Glutamatergic neuron (in vitro differentiated cells): ENCODE data around the gene HEXIM1. TPM values are rescaled to one million over a fixed set of nuclear protein-coding genes. Genes with fewer than 3 reads are reported as not detected.

ENCODE experiments used
- DNase-seq: peaks from one replicate; pipeline ENCODE4 v3.0.0; 2022
- H3K27ac Mint-ChIP-seq: one replicate; pipeline ENCODE4 v1.8.0; 2020; ENCODE audit warnings: mild to moderate bottlenecking, mixed read lengths, inconsistent platforms; ENCODE audit not compliant: unreplicated experiment
- H3K27me3 Mint-ChIP-seq: one replicate; pipeline ENCODE4 v1.8.0; 2020; ENCODE audit warnings: mild to moderate bottlenecking, moderate library complexity, mixed read lengths, inconsistent platforms; ENCODE audit not compliant: unreplicated experiment
- H3K36me3 Mint-ChIP-seq: one replicate; pipeline ENCODE4 v1.8.0; 2020; ENCODE audit warnings: mild to moderate bottlenecking, mixed read lengths, inconsistent platforms; ENCODE audit not compliant: unreplicated experiment
- H3K4me1 Mint-ChIP-seq: one replicate; pipeline ENCODE4 v1.8.0; 2020; ENCODE audit warnings: mild to moderate bottlenecking, low read depth, mixed read lengths, inconsistent platforms; ENCODE audit not compliant: unreplicated experiment
- H3K4me3 Mint-ChIP-seq: one replicate; pipeline ENCODE4 v1.8.0; 2020; ENCODE audit warnings: mild to moderate bottlenecking, mixed read lengths, inconsistent platforms; ENCODE audit not compliant: unreplicated experiment
- H3K9me3 Mint-ChIP-seq: one replicate; pipeline ENCODE4 v1.8.0; 2020; ENCODE audit warnings: mild to moderate bottlenecking, moderate library complexity, mixed read lengths, inconsistent platforms; ENCODE audit not compliant: unreplicated experiment
- total RNA-seq: library from RNA; stranded (reverse); fragmentation: NEBNext Ultra II Directional; extraction: Animal tissue kit (Norgen Biotek cat#: 25700); gene quantifications from one replicate; pipeline ENCODE4 v1.2.1, GENCODE V29; 2021; ENCODE audit not compliant: unreplicated experiment
- TF ChIP-seq, protein P1 (sequence below): fragments of 200-600 bp; sonication (generic); IDR thresholded peaks from one replicate; pipeline ENCODE4 v1.5.0; 2021; ENCODE audit not compliant: partially characterized antibody, unreplicated experiment

Gene HEXIM1
- total RNA-seq, 1 donor from 2014 or later = 13.0 TPM

GRCh38 chr17:45171338-45172231, 23.3 kb downstream of the HEXIM1 start:
- Mint-ChIP-seq H3K36me3 (no peaks in the 10 kb centered on the region), H3K9me3 (no peaks in the 10 kb centered on the region), H3K4me3 (no peak overlapping the region), H3K27me3 (no peaks in the 10 kb centered on the region), H3K27ac (no peak overlapping the region), H3K4me1 (peaks cover 5% of the 10 kb centered on the region)
- TF ChIP-seq, protein P1, sequence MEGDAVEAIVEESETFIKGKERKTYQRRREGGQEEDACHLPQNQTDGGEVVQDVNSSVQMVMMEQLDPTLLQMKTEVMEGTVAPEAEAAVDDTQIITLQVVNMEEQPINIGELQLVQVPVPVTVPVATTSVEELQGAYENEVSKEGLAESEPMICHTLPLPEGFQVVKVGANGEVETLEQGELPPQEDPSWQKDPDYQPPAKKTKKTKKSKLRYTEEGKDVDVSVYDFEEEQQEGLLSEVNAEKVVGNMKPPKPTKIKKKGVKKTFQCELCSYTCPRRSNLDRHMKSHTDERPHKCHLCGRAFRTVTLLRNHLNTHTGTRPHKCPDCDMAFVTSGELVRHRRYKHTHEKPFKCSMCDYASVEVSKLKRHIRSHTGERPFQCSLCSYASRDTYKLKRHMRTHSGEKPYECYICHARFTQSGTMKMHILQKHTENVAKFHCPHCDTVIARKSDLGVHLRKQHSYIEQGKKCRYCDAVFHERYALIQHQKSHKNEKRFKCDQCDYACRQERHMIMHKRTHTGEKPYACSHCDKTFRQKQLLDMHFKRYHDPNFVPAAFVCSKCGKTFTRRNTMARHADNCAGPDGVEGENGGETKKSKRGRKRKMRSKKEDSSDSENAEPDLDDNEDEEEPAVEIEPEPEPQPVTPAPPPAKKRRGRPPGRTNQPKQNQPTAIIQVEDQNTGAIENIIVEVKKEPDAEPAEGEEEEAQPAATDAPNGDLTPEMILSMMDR = no peak
- peak; percentile 29 for DNase-seq

- DNase-seq = no peak
- Mint-ChIP-seq H3K36me3 (no peaks in the 10 kb centered on the region), H3K27ac (no peak overlapping the region), H3K9me3 (no peaks in the 10 kb centered on the region), H3K27me3 (no peaks in the 10 kb centered on the region), H3K4me3 (no peak overlapping the region), H3K4me1 (peaks cover 5% of the 10 kb centered on the region)
- TF ChIP-seq, protein P1 = no peak
Measured at GRCh38 chr17:45172232-45172540, 23.9 kb downstream of the HEXIM1 start.

DNA sequence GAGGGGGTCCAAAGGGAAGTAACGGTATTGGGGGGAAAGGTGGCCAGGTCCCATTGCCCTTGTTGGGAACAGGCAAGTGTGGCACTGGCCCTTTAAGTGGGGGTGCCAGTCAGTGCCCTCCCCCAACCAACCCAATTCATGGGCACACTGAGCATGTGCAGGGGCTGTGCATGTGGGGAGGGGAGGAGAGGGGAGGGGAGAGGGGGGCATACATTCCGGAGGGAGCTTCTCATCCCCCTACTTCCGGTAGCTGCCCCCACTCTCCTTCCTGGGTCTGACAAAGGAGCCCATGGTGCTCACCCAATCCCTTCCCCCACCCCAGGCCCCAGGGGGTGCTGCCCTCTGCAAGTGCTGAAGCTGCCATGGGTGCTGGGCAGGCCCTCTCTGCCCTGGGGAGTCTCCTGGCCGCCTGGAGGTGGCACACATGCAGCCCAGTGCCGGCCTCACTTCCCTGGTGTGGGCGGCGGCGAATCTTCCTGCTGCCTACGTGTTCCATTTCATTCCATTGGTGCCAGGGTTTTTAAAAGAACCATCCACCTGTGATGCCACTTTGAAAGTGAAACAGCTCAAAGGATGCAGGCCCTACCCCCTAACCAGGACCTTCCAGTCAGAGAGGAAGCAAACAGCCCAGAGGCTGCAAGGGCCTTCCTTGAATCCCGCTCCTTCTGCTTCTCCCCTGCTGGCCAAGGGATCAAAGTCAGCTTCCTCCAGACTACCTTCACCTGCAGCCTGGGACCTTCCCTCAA, 24.4 kb downstream of the HEXIM1 start:
- Mint-ChIP-seq H3K36me3 (no peaks in the 10 kb centered on the region), H3K9me3 (no peaks in the 10 kb centered on the region), H3K4me3 (peak overlapping the region; percentile 42), H3K27ac (no peak overlapping the region), H3K4me1 (peaks cover 5% of the 10 kb centered on the region), H3K27me3 (no peaks in the 10 kb centered on the region)
- peak; percentile 19 for DNase-seq
- TF ChIP-seq, protein P1 = no peak

DNA sequence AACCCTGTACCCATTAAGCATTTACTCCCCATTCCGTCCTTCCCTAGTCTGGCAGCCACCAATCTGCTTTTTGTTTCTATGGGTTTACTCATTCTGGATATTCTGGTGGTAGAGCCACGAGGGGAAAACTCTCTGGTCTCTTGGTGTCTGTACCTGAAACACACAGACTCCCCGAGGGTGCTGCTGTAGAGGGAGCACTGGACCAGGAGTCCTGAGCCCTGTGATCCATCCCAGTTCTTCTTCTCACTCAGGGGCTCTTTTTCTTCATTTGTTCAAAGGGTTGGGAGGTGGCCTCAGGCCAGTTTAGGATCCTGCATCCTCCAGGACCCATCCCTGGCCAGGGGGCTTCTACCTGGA, 27.5 kb downstream of the HEXIM1 start:
- Mint-ChIP-seq H3K4me1 (peaks cover 4% of the 10 kb centered on the region), H3K4me3 (no peak overlapping the region), H3K27me3 (peaks cover 2% of the 10 kb centered on the region), H3K27ac (no peak overlapping the region), H3K36me3 (no peaks in the 10 kb centered on the region), H3K9me3 (no peaks in the 10 kb centered on the region)
- no peak for DNase-seq
- TF ChIP-seq, protein P1 = no peak

GRCh38 chr17:45177563-45177962, 29.3 kb downstream of the HEXIM1 start:
- Mint-ChIP-seq H3K9me3 (no peaks in the 10 kb centered on the region), H3K36me3 (no peaks in the 10 kb centered on the region), H3K4me1 (no peaks in the 10 kb centered on the region), H3K4me3 (no peak overlapping the region), H3K27me3 (peaks cover 2% of the 10 kb centered on the region), H3K27ac (no peak overlapping the region)
- TF ChIP-seq, protein P1 = no peak
- DNase-seq = no peak
